GM19193 (cell line): ENCODE results near the gene EVC.

Source experiments
- POLR2A ChIP-seq: IDR thresholded peaks from 4 replicates; pipeline ENCODE4 v1.6.1; 2011; ENCODE audit not compliant: insufficient read depth, insufficient read length; ENCODE audit errors: extremely low read depth

EVC gene

GRCh38 chr4:5816851-5817375 lies 105.9 kb downstream of the EVC start:
- TF ChIP-seq POLR2A = no peak

GRCh38 chr4:5821665-5822358 lies 110.8 kb downstream of the EVC start:
- no peak for TF ChIP-seq POLR2A

- TF ChIP-seq POLR2A = no peak
Measured at GRCh38 chr4:5822619-5823018, 111.6 kb downstream of the EVC start.

- TF ChIP-seq POLR2A = no peak
Measured at GRCh38 chr4:5823542-5824211, 112.7 kb downstream of the EVC start.

GRCh38 chr4:5824227-5824626 lies 113.2 kb downstream of the EVC start:
- no peak for TF ChIP-seq POLR2A

- TF ChIP-seq POLR2A = no peak
Measured at GRCh38 chr4:5824635-5825034, 113.6 kb downstream of the EVC start.

GRCh38 chr4:5825321-5826041 lies 114.5 kb downstream of the EVC start:
- no peak for TF ChIP-seq POLR2A

GRCh38 chr4:5826437-5827107 lies 115.6 kb downstream of the EVC start:
- no peak for TF ChIP-seq POLR2A

GRCh38 chr4:5827108-5828004 lies 116.4 kb downstream of the EVC start:
- no peak for TF ChIP-seq POLR2A

GRCh38 chr4:5828005-5828391 lies 117.0 kb downstream of the EVC start:
- TF ChIP-seq POLR2A = no peak

- no peak for TF ChIP-seq POLR2A
Measured at GRCh38 chr4:5836943-5837342, 125.9 kb downstream of the EVC start.

GRCh38 chr4:5839332-5839731 lies 128.3 kb downstream of the EVC start:
- no peak for TF ChIP-seq POLR2A

GRCh38 chr4:5839751-5840674 lies 129.0 kb downstream of the EVC start:
- no peak for TF ChIP-seq POLR2A

GRCh38 chr4:5842456-5842855 lies 131.5 kb downstream of the EVC start:
- no peak for TF ChIP-seq POLR2A
